LNCAP (cell line): ENCODE results near the gene PALLD.

Source experiments
- CTCF ChIP-seq: fragments of 450-650 bp; IDR thresholded peaks from 2 replicates; pipeline ENCODE4 v1.5.1; 2017; ENCODE audit warnings: mild to moderate bottlenecking

Gene PALLD

GRCh38 chr4:168880811-168881595, 384.2 kb downstream of the PALLD start:
- TF ChIP-seq CTCF = no peak

- no peak for TF ChIP-seq CTCF
Observed at GRCh38 chr4:168881781-168882420, 385.0 kb downstream of the PALLD start.

GRCh38 chr4:168882650-168883233, 385.9 kb downstream of the PALLD start:
- TF ChIP-seq CTCF = no peak

GRCh38 chr4:168883513-168883912, 386.7 kb downstream of the PALLD start:
- no peak for TF ChIP-seq CTCF

GRCh38 chr4:168884251-168885124, 387.6 kb downstream of the PALLD start:
- no peak for TF ChIP-seq CTCF

GRCh38 chr4:168885400-168885799, 388.5 kb downstream of the PALLD start:
- no peak for TF ChIP-seq CTCF

GRCh38 chr4:168886351-168886750, 389.5 kb downstream of the PALLD start:
- no peak for TF ChIP-seq CTCF
